ENCODE data around the gene MYBL2. TPM values are rescaled to one million over a fixed set of nuclear protein-coding genes. Genes with fewer than 3 reads are reported as not detected.

MYBL2 gene
- total and polyA plus RNA-seq, 2 experiments from 2014 or later: 3.5 to 13.8 TPM

GRCh38 chr20:43725666-43726065 is 58.8 kb downstream of the MYBL2 start:
- no peak overlapping the region for H3K4me3 ChIP-seq
- no peaks in the 10 kb centered on the region for H3K36me3 ChIP-seq (replicated peaks; ENCODE audit: insufficient read depth, low read depth)
- H3K4me2 ChIP-seq: no peak overlapping the region
- TF ChIP-seq, protein P1, sequence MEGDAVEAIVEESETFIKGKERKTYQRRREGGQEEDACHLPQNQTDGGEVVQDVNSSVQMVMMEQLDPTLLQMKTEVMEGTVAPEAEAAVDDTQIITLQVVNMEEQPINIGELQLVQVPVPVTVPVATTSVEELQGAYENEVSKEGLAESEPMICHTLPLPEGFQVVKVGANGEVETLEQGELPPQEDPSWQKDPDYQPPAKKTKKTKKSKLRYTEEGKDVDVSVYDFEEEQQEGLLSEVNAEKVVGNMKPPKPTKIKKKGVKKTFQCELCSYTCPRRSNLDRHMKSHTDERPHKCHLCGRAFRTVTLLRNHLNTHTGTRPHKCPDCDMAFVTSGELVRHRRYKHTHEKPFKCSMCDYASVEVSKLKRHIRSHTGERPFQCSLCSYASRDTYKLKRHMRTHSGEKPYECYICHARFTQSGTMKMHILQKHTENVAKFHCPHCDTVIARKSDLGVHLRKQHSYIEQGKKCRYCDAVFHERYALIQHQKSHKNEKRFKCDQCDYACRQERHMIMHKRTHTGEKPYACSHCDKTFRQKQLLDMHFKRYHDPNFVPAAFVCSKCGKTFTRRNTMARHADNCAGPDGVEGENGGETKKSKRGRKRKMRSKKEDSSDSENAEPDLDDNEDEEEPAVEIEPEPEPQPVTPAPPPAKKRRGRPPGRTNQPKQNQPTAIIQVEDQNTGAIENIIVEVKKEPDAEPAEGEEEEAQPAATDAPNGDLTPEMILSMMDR (IDR thresholded peaks at IDR 0.05; ENCODE audit: poor library complexity): no peak
- no peak for TF ChIP-seq EZH2 (IDR thresholded peaks at IDR 0.05; ENCODE audit: borderline replicate concordance)
- no peak for TF ChIP-seq EZH2phosphoT487 (IDR thresholded peaks at IDR 0.05; ENCODE audit: low read depth, severe bottlenecking, unreplicated experiment)
- H3K79me2 ChIP-seq: no peaks in the 10 kb centered on the region
- H3K9me3 ChIP-seq (ENCODE audit: low read depth): no peaks in the 10 kb centered on the region
- H3K27me3 ChIP-seq: no peaks in the 10 kb centered on the region
- no peak overlapping the region for H2AFZ ChIP-seq
- no peak for DNase-seq (ENCODE audit: low spot score)
- H3K4me1 ChIP-seq (ENCODE audit: insufficient read depth): no peaks in the 10 kb centered on the region
- no peaks in the 10 kb centered on the region for H3K9me2 ChIP-seq (replicated peaks; ENCODE audit: insufficient read depth)
- H4K20me1 ChIP-seq (ENCODE audit: insufficient read depth, poor library complexity, severe bottlenecking): no peaks in the 10 kb centered on the region
- no peak overlapping the region for H3K27ac ChIP-seq
- WGBS (ENCODE audit: low lambda C conversion rate, missing lambda C conversion rate): 91% methylated on average over 2 of the region's 2 CpGs

- no peak overlapping the region for H3K4me2 ChIP-seq
- no peaks in the 10 kb centered on the region for H3K36me3 ChIP-seq (replicated peaks; ENCODE audit: insufficient read depth, low read depth)
- no peaks in the 10 kb centered on the region for H3K27me3 ChIP-seq
- no peaks in the 10 kb centered on the region for H3K4me1 ChIP-seq (ENCODE audit: insufficient read depth)
- TF ChIP-seq, protein P1 (IDR thresholded peaks at IDR 0.05; ENCODE audit: poor library complexity): no peak
- TF ChIP-seq EZH2 (IDR thresholded peaks at IDR 0.05; ENCODE audit: borderline replicate concordance): no peak
- no peak for TF ChIP-seq EZH2phosphoT487 (IDR thresholded peaks at IDR 0.05; ENCODE audit: low read depth, severe bottlenecking, unreplicated experiment)
- WGBS (ENCODE audit: low lambda C conversion rate, missing lambda C conversion rate): 84% methylated on average over 10 of the region's 10 CpGs
- no peaks in the 10 kb centered on the region for H3K79me2 ChIP-seq
- H3K27ac ChIP-seq: no peak overlapping the region
- DNase-seq (ENCODE audit: low spot score): no peak
- H3K9me2 ChIP-seq (replicated peaks; ENCODE audit: insufficient read depth): no peaks in the 10 kb centered on the region
- no peak overlapping the region for H3K4me3 ChIP-seq
- no peaks in the 10 kb centered on the region for H3K9me3 ChIP-seq (ENCODE audit: low read depth)
- H2AFZ ChIP-seq: no peak overlapping the region
- H4K20me1 ChIP-seq (ENCODE audit: insufficient read depth, poor library complexity, severe bottlenecking): no peaks in the 10 kb centered on the region
Measured at GRCh38 chr20:43726333-43726732, 59.4 kb downstream of the MYBL2 start.

DNA sequence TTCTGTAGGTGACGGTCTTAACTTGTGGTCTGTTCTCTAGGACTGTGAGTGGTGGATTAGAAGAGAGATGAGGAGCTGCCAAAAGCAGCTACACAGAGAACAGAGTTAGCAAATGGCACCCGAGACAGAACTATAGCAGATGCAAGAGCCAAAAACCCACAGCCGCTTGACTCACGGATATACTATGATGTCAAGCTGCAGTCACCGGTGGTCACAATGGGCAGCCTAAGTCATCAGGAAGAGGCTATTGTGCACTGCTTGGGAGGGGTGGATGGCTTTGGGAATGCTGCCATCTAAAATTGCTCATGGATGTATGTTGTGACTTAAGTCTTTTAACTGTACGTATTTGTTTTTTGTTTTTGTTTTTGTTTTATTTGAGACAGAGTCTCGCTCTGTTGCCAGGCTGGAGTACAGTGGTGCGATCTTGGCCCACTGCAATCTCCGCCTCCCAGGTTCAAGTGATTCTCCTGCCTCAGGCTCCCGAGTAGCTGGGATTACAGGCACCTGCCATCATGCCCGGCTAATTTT is 60.0 kb downstream of the MYBL2 start, which contains the start of gene GTSF1L:
GTSF1L (minus strand) TSS at position 192 of the 528 bp plus-strand sequence. CDS start 308 bp downstream, outside the sequence.
- Histone ChIP-seq H3K36me3 (replicated peaks; ENCODE audit: insufficient read depth, low read depth) (no peaks in the 10 kb centered on the region), H3K9me2 (replicated peaks; ENCODE audit: insufficient read depth) (no peaks in the 10 kb centered on the region), H2AFZ (no peak within 1 kb of the TSS), H3K4me3 (no peak within 1 kb of the TSS), H3K27ac (no peak within 1 kb of the TSS), H3K79me2 (no peaks in the 10 kb centered on the region), H3K9me3 (ENCODE audit: low read depth) (no peaks in the 10 kb centered on the region), H3K4me2 (no peak within 1 kb of the TSS), H3K27me3 (no peaks in the 10 kb centered on the region), H3K4me1 (ENCODE audit: insufficient read depth) (no peaks in the 10 kb centered on the region), H4K20me1 (ENCODE audit: insufficient read depth, poor library complexity, severe bottlenecking) (no peaks in the 10 kb centered on the region)
- WGBS (ENCODE audit: low lambda C conversion rate, missing lambda C conversion rate): 89% methylated on average over 11 of the region's 11 CpGs
- no peak for TF ChIP-seq EZH2phosphoT487 (IDR thresholded peaks at IDR 0.05; ENCODE audit: low read depth, severe bottlenecking, unreplicated experiment)
- TF ChIP-seq EZH2 (IDR thresholded peaks at IDR 0.05; ENCODE audit: borderline replicate concordance): no peak
- TF ChIP-seq, protein P1 (IDR thresholded peaks at IDR 0.05; ENCODE audit: poor library complexity): no peak
- DNase-seq (ENCODE audit: low spot score): no peak
